VCaP (cell line): ENCODE results near the gene ALPG.
"Not testable (repeated sequence)": the region's sequence is repeated elsewhere in the genome, so short reads cannot be mapped to it uniquely, and the experiment has no call there.

ENCODE experiments used
- H3K27ac ChIP-seq: fragments of 450-650 bp; 2 replicates; pipeline ENCODE4 v1.5.1; 2017
- TF ChIP-seq, protein P1 (sequence below): fragments of 450-650 bp; conservative IDR thresholded peaks from 2 replicates; pipeline ENCODE4 v1.5.1; 2017; ENCODE audit warnings: mild to moderate bottlenecking, moderate library complexity

Gene ALPG

DNA sequence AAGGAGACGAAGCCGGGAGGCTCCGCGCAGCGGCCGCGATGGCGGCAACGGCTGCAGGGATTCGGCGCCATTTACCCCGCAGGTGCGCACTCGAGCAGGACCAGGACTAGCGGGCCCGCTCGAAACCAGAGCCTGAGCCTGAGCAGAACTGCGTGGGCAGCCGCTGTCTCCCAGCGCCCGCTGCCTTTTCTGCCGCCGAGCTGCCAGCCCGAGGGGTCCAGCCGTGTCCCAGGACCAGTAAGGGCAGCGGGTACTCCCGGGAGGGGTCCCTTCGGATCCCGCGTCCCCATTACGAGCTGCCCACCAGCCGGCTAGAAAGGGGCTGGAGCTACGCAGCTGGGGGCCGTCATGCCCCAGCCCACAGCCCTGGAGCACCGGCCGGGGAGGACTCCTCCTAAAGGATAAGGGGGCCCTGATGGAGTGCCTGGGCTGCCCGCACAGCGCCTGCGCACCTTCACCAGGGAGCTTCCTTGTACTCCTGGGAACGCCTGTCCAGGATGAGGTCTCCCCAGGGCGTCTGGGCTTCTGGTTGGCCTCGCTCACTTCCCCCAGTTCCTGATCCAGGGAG lies 18.2 kb upstream of the ALPG start:
- H3K27ac ChIP-seq, result no peak overlapping the region
- TF ChIP-seq, protein P1, sequence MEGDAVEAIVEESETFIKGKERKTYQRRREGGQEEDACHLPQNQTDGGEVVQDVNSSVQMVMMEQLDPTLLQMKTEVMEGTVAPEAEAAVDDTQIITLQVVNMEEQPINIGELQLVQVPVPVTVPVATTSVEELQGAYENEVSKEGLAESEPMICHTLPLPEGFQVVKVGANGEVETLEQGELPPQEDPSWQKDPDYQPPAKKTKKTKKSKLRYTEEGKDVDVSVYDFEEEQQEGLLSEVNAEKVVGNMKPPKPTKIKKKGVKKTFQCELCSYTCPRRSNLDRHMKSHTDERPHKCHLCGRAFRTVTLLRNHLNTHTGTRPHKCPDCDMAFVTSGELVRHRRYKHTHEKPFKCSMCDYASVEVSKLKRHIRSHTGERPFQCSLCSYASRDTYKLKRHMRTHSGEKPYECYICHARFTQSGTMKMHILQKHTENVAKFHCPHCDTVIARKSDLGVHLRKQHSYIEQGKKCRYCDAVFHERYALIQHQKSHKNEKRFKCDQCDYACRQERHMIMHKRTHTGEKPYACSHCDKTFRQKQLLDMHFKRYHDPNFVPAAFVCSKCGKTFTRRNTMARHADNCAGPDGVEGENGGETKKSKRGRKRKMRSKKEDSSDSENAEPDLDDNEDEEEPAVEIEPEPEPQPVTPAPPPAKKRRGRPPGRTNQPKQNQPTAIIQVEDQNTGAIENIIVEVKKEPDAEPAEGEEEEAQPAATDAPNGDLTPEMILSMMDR, result no peak

DNA sequence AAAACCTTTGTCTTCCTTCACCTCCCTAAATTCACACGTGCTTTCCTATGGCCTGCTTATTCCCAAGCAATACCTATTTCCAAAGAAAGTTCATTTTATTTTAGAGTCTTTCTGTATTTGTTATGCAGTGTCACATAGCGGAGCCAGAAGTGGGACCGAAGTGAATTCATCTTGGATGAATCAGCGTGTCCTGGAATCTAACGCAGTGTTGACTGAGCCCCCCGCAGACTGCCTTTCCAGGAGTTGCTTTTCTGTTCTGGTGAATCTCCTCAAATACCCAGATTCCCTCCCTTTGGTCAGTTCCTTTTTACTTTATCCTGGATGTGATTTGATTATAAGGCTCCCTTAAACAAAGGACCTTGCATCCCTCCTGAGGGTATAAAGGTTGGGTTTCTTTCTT lies 17.3 kb upstream of the ALPG start:
- TF ChIP-seq, protein P1, result no peak
- H3K27ac ChIP-seq, result no peak overlapping the region

DNA sequence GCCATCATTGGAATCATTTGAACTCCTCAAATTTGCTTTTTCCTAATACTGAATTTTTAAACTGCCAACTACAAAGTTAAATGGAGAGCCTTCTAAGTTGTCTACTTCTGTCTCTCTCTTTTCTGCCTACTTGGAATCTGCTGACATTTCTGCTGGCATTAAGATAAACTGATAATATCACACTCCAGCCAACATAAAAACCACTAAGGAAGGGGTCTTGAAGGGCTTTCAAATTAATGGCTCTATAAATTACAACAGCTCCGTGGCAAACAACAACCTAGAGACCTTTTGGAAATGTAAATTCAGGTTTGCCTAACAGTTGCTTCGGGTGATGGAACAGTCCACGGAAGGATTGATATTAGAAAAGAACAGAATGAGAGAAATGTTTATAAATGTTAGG lies 16.0 kb upstream of the ALPG start:
- TF ChIP-seq, protein P1, result no peak
- H3K27ac ChIP-seq, result no peak overlapping the region

DNA sequence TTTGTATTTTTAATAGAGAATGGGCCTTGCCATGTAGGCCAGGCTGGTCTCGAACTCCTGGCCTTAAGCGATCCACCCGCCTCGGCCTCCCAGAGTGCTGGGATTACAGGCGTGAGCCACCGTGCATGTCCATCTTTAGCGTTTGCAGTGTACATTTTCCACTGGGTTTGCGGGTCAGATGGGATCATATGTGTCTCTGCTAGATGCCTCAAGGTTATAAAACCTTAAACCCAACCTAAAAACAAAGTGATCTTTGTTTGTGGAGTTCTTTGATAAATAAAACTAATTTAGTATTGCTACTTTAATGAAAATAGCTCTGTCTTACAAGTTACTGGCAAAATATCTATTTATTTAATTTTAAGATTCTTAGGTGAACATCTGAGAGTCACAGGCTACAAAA lies 13.1 kb upstream of the ALPG start:
- no peak overlapping the region for H3K27ac ChIP-seq
- TF ChIP-seq, protein P1, result no peak

DNA sequence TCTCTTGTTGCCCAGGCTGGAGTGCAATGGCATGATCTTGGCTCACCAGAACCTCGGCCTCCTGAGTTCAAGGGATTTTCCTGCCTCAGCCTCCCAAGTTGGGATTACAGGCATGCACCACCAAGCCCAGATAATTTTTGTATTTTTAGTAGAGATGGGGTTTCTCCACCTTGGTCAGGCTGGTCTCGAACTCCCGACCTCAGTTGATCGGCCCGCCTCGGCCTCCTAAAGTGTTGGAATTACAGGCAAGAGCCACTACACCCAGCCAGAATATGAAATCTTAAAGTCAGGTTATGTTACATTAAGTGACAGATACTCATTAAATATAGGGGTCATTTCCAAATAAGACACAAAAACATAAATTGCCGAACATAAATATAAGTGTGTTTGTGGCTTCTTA lies 12.2 kb upstream of the ALPG start:
- H3K27ac ChIP-seq, result not testable (repeated sequence)

DNA sequence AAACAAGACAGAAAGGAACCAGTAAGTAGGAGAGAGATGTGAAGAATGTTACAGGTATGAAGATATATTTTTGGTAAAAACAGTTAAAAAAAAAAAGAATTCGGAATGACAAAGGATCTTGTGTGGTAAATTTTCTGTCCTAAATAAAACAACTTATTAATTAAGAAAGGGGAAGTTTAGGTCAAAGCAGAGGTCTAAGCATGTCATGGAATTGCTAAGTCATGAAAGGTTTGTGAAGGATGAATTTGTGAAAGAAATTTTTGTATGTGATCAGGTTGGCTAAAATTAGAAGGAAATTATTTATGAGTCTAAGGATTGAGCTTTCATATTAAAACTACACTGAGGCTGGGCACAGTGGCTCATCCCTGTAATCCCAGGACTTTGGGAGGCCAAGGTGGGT lies 11.1 kb upstream of the ALPG start:
- TF ChIP-seq, protein P1, result no peak
- H3K27ac ChIP-seq, result no peak overlapping the region

DNA sequence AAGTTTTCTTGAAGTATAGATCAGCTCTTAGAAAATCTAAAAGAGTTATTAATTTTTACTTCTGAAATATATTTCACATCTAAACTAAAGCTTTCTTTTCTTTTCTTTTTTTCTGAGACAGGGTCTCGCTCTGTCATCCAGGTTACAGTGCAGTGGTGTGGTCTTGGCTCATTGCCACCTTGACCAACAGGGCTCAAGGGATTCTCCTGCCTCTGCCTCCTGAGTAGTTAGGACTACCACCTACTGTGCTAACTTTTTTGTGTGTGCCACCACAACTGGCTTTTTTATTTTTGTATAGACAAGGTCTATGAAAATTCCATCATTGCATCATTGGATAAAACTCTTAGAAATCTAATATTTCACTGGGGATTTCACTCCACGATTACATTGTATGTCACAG lies 10.0 kb upstream of the ALPG start:
- H3K27ac ChIP-seq, result no peak overlapping the region
- TF ChIP-seq, protein P1, result no peak

DNA sequence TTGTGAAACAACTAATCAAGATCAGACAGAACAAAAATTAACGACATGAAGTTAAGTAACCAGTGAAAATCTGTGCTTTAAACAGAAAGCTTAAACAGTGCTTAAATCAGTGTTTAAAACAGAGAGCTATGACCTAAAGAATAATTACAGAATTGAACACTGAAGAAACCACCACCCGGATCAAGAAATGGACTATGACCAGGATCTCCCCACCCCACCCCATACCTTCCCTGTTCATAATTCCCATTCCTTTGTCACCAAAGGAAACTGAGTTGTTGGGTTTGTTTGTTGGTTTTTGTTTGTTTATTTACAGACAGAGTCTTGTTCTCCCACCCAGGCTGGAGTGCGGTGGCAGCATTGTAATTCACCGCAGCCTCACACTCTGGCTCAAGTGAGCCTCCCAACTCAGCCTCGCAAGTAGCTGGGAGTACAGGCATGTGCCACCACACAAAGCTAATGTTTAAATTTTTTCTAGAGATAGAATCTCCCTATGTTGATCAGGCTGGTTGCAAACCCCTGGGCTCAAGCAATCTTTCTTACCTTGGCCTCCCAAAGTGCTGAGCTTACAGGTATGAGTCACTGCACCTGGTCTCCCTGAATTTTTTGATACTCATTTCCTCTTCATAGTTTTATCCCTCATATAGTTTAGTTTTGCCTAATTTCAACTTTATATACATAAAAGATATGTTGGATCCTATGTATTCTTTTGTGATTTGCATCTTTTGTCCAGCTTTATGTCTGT lies 8.2 kb upstream of the ALPG start:
- H3K27ac ChIP-seq, result no peak overlapping the region
- TF ChIP-seq, protein P1, result no peak
